DOHH2 (cell line): Measurements from ENCODE around the gene TNFRSF25.

Experiments used
- H3F3A ChIP-seq: fragments of 200-600 bp; sonication (generic), shearing (Covaris generic); 2 replicates; pipeline ENCODE4 v1.6.0; 2016; ENCODE audit warnings: antibody characterized with exemption, mild to moderate bottlenecking; ENCODE audit not compliant: control insufficient read depth, insufficient read depth
- H3K27ac ChIP-seq: fragments of 200-600 bp; sonication (generic); 2 replicates; pipeline ENCODE4 v1.5.1; 2014; ENCODE audit warnings: low read depth, mild to moderate bottlenecking, low read length, moderate library complexity
- H3K27me3 ChIP-seq: fragments of 200-600 bp; sonication (generic); 2 replicates; pipeline ENCODE4 v1.6.1; 2014; ENCODE audit warnings: mild to moderate bottlenecking, low read length, mixed read lengths; ENCODE audit not compliant: control insufficient read depth
- H3K36me3 ChIP-seq: fragments of 200-600 bp; sonication (generic); 2 replicates; pipeline ENCODE4 v1.6.1; 2014; ENCODE audit warnings: mild to moderate bottlenecking, low read length, moderate library complexity, mixed read lengths; ENCODE audit not compliant: control insufficient read depth
- H3K4me1 ChIP-seq: fragments of 200-600 bp; sonication (generic); 2 replicates; pipeline ENCODE4 v1.6.1; 2014; ENCODE audit warnings: mild to moderate bottlenecking, low read length, mixed read lengths; ENCODE audit not compliant: control insufficient read depth
- H3K4me2 ChIP-seq: fragments of 200-600 bp; sonication (generic); 2 replicates; pipeline ENCODE4 v1.6.0; 2014; ENCODE audit warnings: mild to moderate bottlenecking, low read length, moderate library complexity
- H3K4me3 ChIP-seq: fragments of 200-600 bp; sonication (generic); 2 replicates; pipeline ENCODE4 v1.5.1; 2014; ENCODE audit warnings: mild to moderate bottlenecking, low read length, mixed read lengths
- H3K79me2 ChIP-seq: fragments of 200-600 bp; sonication (generic); 2 replicates; pipeline ENCODE4 v1.6.1; 2014; ENCODE audit warnings: mild to moderate bottlenecking, low read length, mixed read lengths; ENCODE audit not compliant: control insufficient read depth
- H3K9me2 ChIP-seq: fragments of 200-600 bp; sonication (generic); replicated peaks from 2 replicates; pipeline ENCODE4 v1.6.1; 2014; ENCODE audit warnings: mild to moderate bottlenecking, low read length, mixed read lengths; ENCODE audit not compliant: control insufficient read depth
- H3K9me3 ChIP-seq: fragments of 200-600 bp; sonication (generic); 2 replicates; pipeline ENCODE4 v1.6.1; 2014; ENCODE audit warnings: antibody characterized with exemption, low read length, mixed read lengths; ENCODE audit not compliant: control insufficient read depth, insufficient read depth
- H4K20me1 ChIP-seq: fragments of 200-600 bp; sonication (generic); 2 replicates; pipeline ENCODE4 v1.6.0; 2014; ENCODE audit warnings: low read depth, mild to moderate bottlenecking, antibody characterized with exemption, low read length, moderate library complexity; ENCODE audit not compliant: control insufficient read depth, insufficient read depth
- EZH2phosphoT487 ChIP-seq: fragments of 200-600 bp; sonication (generic); IDR thresholded peaks from 2 replicates; pipeline ENCODE4 v1.6.1; 2017; ENCODE audit warnings: borderline replicate concordance, mild to moderate bottlenecking, antibody characterized with exemption, low read length, moderate library complexity, mixed read lengths
- TF ChIP-seq, protein P1 (sequence below): fragments of 200-600 bp; sonication (generic); IDR thresholded peaks from one replicate; pipeline ENCODE4 v1.5.1; 2014; ENCODE audit warnings: antibody characterized with exemption, mild to moderate bottlenecking, low read depth, low read length; ENCODE audit not compliant: poor library complexity, severe bottlenecking

The TNFRSF25 gene

DNA sequence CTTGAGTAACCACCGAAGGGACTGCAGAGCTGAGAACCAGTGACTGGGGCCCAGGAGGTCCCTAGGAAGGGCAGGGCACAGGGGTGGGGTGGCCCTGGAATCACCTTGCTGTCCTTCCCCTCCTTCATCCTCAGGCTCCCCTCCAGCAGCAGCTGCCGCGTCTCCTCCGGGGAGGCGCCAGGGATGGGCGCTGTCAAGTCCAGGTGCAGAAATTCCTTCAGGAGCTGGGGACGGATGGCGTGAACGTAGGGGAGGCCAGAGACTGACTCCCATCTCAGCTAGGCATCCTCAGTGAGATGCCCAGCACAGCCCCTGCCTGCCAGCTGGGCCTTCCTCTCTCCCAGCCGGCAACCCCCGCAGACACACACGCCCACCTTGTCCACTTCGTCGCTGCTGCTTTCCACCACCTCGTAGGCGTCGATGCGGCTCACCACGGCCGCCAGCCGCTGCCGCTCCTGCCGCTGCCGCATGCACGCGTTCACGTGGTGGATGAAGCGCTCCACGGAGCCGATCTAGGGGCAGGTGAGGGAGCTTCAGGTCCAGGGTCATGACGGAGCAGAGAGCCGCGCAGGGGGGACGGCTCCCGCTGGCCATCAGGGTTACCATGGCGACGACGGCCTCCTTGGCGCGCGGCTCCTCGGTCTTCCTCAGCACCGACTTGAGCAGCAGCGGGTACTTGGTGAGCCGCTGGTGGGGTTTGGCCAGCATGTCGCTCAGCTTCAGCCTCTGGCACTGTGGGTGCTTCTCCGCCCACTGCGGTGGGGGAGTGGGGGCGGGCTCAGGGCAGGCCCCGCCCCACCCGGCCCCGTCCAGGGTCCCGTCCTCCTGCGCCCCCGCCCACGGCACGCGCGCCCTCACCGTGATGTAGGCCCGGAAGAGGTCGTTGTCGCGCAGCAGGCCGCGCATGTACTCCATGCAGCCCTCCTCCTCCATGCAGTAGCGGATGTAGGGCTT lies 4.4 kb upstream of the TNFRSF25 start:
- Histone ChIP-seq H3F3A (no peaks in the 10 kb centered on the region), H3K4me2 (no peak overlapping the region), H3K4me3 (no peak overlapping the region), H3K9me3 (no peaks in the 10 kb centered on the region), H3K36me3 (no peaks in the 10 kb centered on the region), H3K4me1 (no peaks in the 10 kb centered on the region), H3K27ac (no peak overlapping the region), H3K9me2 (no peaks in the 10 kb centered on the region), H3K27me3 (no peaks in the 10 kb centered on the region), H4K20me1 (no peaks in the 10 kb centered on the region), H3K79me2 (no peaks in the 10 kb centered on the region)
- no peak for TF ChIP-seq EZH2phosphoT487

DNA sequence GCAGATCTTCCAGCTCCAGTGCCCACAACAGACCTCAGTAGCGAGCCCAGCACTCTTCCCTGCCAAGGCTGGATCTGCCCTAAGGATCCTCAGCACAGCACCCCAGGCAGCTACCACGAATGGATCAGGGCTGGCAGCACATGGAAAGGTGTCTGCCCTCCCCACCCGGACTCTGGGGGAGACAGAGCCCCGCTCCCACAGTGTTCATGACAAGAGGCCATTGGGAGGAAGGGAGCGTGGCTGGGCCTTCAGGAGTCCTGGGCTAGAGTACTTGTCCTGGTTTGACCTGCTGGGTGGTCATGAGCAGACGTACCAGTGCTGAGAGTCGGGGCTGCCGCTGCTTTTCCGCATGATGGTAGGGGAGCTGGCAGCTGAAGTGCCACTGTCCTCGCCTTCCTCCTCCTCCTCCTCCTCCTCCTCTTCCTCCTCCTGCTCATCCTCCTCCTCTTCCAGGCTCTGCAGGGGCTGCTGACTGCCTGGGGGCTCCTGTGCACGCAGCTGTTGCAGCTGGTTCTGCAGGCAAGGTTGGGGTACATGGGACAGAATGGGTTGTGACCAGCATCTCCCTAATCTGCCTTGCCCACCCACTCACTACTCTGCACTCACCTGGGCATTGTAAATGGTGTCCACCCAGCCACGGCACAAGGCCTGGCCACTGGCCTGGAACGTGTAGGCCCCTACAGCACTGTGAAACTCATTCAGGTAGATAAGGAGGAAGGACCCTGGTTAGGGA lies 2.9 kb upstream of the TNFRSF25 start:
- H3K4me3 ChIP-seq, result no peak overlapping the region
- H3K9me2 ChIP-seq, result no peaks in the 10 kb centered on the region
- no peak overlapping the region for H3K4me2 ChIP-seq
- H3K9me3 ChIP-seq, result no peaks in the 10 kb centered on the region
- no peaks in the 10 kb centered on the region for H3K27me3 ChIP-seq
- H3K36me3 ChIP-seq, result no peaks in the 10 kb centered on the region
- TF ChIP-seq, protein P1, sequence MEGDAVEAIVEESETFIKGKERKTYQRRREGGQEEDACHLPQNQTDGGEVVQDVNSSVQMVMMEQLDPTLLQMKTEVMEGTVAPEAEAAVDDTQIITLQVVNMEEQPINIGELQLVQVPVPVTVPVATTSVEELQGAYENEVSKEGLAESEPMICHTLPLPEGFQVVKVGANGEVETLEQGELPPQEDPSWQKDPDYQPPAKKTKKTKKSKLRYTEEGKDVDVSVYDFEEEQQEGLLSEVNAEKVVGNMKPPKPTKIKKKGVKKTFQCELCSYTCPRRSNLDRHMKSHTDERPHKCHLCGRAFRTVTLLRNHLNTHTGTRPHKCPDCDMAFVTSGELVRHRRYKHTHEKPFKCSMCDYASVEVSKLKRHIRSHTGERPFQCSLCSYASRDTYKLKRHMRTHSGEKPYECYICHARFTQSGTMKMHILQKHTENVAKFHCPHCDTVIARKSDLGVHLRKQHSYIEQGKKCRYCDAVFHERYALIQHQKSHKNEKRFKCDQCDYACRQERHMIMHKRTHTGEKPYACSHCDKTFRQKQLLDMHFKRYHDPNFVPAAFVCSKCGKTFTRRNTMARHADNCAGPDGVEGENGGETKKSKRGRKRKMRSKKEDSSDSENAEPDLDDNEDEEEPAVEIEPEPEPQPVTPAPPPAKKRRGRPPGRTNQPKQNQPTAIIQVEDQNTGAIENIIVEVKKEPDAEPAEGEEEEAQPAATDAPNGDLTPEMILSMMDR, result no peak
- TF ChIP-seq EZH2phosphoT487, result no peak
- H3K27ac ChIP-seq, result no peak overlapping the region
- no peaks in the 10 kb centered on the region for H3K4me1 ChIP-seq
- no peaks in the 10 kb centered on the region for H3K79me2 ChIP-seq
- no peaks in the 10 kb centered on the region for H4K20me1 ChIP-seq
- no peaks in the 10 kb centered on the region for H3F3A ChIP-seq

DNA sequence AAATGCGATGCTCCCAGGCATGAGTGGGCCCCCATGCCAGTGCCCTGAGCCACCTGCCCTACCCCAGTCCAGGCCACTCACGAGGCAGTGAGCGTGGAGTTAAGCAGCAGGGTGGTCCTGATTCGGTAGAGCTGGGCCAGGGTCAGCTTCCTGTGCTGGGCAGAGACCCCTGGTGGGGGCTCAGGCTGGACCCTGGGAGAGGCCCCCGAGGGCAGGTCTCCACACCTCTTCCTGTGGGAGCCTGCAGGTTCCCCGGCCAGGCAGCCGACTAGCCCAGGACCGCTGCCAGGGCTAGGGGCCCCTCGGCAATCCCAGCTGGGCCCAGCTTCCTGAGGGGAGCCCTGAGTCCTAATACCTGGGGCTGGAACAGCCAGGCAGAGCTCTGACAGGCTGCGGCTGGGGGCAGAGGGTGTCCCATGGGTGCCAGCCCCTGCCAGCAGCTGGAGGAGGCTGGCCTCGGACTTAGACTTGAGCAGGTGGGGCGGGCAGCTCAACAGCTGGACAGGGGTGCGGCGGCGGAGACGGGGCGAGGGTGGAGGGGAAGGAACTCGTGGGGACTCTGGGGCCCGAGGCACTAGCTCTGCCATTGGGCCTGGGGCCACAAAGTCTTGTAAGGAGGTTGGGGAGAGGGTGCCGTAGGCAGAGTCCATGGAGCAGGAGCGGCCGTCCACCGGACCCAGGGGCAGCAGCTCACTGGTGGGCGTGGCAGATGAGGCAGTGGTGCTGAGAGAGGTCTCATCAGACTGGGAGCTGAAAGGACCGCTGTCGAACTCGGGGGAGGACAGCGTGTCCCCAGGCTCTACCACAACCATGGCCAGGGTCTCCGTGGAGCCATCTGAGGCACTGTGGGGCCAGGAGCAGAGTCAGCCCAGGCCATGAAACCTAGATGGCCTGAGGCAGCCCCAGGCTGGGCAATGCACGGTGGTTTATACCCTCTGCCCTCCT lies 2.0 kb upstream of the TNFRSF25 start:
- H3K4me3 ChIP-seq, result no peak overlapping the region
- H3K4me1 ChIP-seq, result no peaks in the 10 kb centered on the region
- H3K9me3 ChIP-seq, result no peaks in the 10 kb centered on the region
- no peaks in the 10 kb centered on the region for H4K20me1 ChIP-seq
- H3K4me2 ChIP-seq, result no peak overlapping the region
- no peaks in the 10 kb centered on the region for H3K79me2 ChIP-seq
- H3K9me2 ChIP-seq, result no peaks in the 10 kb centered on the region
- no peaks in the 10 kb centered on the region for H3K36me3 ChIP-seq
- no peaks in the 10 kb centered on the region for H3F3A ChIP-seq
- TF ChIP-seq, protein P1, result no peak
- no peak for TF ChIP-seq EZH2phosphoT487
- no peak overlapping the region for H3K27ac ChIP-seq
- no peaks in the 10 kb centered on the region for H3K27me3 ChIP-seq
